Liver (tissue), 9 donors: ENCODE results near the gene FOXO1. TPM values are rescaled to one million over a fixed set of nuclear protein-coding genes. Genes with fewer than 3 reads are reported as not detected.

Source experiments
- DNase-seq: peaks from one replicate; pipeline ENCODE4 v3.0.0-alpha.2; 2017; ENCODE audit warnings: low spot score
- H3K27ac ChIP-seq, 2 donors: one replicate each; pipeline ENCODE4 v1.7.0; 2013; ENCODE audit warnings: inconsistent platforms in 2 of 2, low read length in 2 of 2, control low read depth in 1 of 2, low read depth in 1 of 2, mild to moderate bottlenecking in 1 of 2
- H3K27me3 ChIP-seq, 4 donors: one replicate each; pipeline versions ENCODE4 v1.6.1 to v1.7.0; 2013; ENCODE audit warnings: low read length in 3 of 4, inconsistent platforms in 1 of 4, mild to moderate bottlenecking in 1 of 4, moderate library complexity in 1 of 4; ENCODE audit not compliant: control insufficient read depth in 4 of 4, insufficient read depth in 4 of 4
- H3K36me3 ChIP-seq, 4 donors: one replicate each; pipeline versions ENCODE4 v1.6.1 to v1.7.0; 2013; ENCODE audit warnings: low read length in 3 of 4, mild to moderate bottlenecking in 3 of 4, low read depth in 1 of 4, moderate library complexity in 1 of 4; ENCODE audit not compliant: control insufficient read depth in 4 of 4, insufficient read depth in 3 of 4
- H3K4me1 ChIP-seq, 4 donors: one replicate each; pipeline versions ENCODE4 v1.6.1 to v1.7.0; 2013; ENCODE audit warnings: low read length in 3 of 4, mild to moderate bottlenecking in 3 of 4, moderate library complexity in 1 of 4; ENCODE audit not compliant: control insufficient read depth in 4 of 4, insufficient read depth in 4 of 4
- H3K4me3 ChIP-seq, 3 donors: one replicate each; pipeline versions ENCODE4 v1.6.1 to v1.7.0; 2013; ENCODE audit warnings: low read length in 3 of 3, control low read depth in 1 of 3, low read depth in 1 of 3, mild to moderate bottlenecking in 1 of 3
- H3K9ac ChIP-seq, 2 donors: one replicate each; pipeline ENCODE4 v1.7.0; 2013; ENCODE audit warnings: low read length in 2 of 2, mild to moderate bottlenecking in 2 of 2, moderate library complexity in 2 of 2, control low read depth in 1 of 2, low read depth in 1 of 2
- H3K9me3 ChIP-seq, 4 donors: one replicate each; pipeline versions ENCODE4 v1.6.1 to v1.7.0; 2013; ENCODE audit warnings: low read length in 3 of 4; ENCODE audit not compliant: control insufficient read depth in 4 of 4
- ATF3 ChIP-seq: IDR thresholded peaks from 2 replicates; pipeline ENCODE4 v1.6.1; 2016; ENCODE audit warnings: antibody characterized with exemption
- CTCF ChIP-seq: fragments of 150-350 bp; IDR thresholded peaks from 2 replicates; pipeline ENCODE4 v1.5.1; 2017; ENCODE audit warnings: improper control_type of control experiment, low read depth, low read length; ENCODE audit not compliant: missing input control
- FOXA2 ChIP-seq: IDR thresholded peaks from 2 replicates; pipeline ENCODE4 v1.6.1; 2016; ENCODE audit warnings: antibody characterized with exemption
- GABPA ChIP-seq, 2 donors: IDR thresholded peaks in 1 of 2; conservative IDR thresholded peaks in 1 of 2; 2 replicates each; pipeline ENCODE4 v1.6.1; 2016; ENCODE audit warnings: antibody characterized with exemption in 2 of 2, mild to moderate bottlenecking in 1 of 2, moderate library complexity in 1 of 2
- HNF4A ChIP-seq, 2 donors: conservative IDR thresholded peaks; 2 replicates each; pipeline ENCODE4 v1.6.1; 2016; ENCODE audit warnings: antibody characterized with exemption in 2 of 2, mild to moderate bottlenecking in 2 of 2
- JUND ChIP-seq, 2 donors: IDR thresholded peaks; 2 replicates each; pipeline ENCODE4 v1.6.1; 2016; ENCODE audit warnings: antibody characterized with exemption in 2 of 2
- MAX ChIP-seq: IDR thresholded peaks from 2 replicates; pipeline ENCODE4 v1.6.1; 2016; ENCODE audit warnings: antibody characterized with exemption
- RAD21 ChIP-seq, 2 donors: IDR thresholded peaks; 2 replicates each; pipeline ENCODE4 v1.6.1; 2016; ENCODE audit warnings: antibody characterized with exemption in 2 of 2, mild to moderate bottlenecking in 2 of 2
- RXRA ChIP-seq, 2 donors: IDR thresholded peaks; 2 replicates each; pipeline ENCODE4 v1.6.1; 2017 to 2018; ENCODE audit warnings: antibody characterized with exemption in 2 of 2, mild to moderate bottlenecking in 1 of 2
- SP1 ChIP-seq: IDR thresholded peaks from 2 replicates; pipeline ENCODE4 v1.6.1; 2018; ENCODE audit warnings: antibody characterized with exemption, mild to moderate bottlenecking
- ZBTB33 ChIP-seq: IDR thresholded peaks from 2 replicates; pipeline ENCODE4 v1.6.1; 2016; ENCODE audit warnings: antibody characterized with exemption
- WGBS: extraction: QIAGEN DNeasy Blood & Tissue Kit; methylation state at CpG from one replicate; pipeline ENCODE4 v1.1.7; 2013; 5-methylcytosine and 5-hydroxymethylcytosine counted together
- polyA plus RNA-seq, 2 donors: library from polyadenylated mRNA; stranded (reverse) in 1 of 2; unstranded in 1 of 2; fragments of 200-250 nt in 1 of 2; fragments of >200 nt in 1 of 2; fragmentation: Nextera tagmentation in 1 of 2; extraction: Ambion mirVana in 1 of 2; gene quantifications; one replicate each; pipeline versions ENCODE4 v1.2.1 to v1.2.3, GENCODE V29; 2013 to 2015
- total RNA-seq, 2 donors: library from RNA; depleted of rRNA; stranded (reverse); fragments of >200 nt; gene quantifications; one replicate each; pipeline ENCODE4 v1.2.3, GENCODE V29; 2014
- donor health status: healthy.
- donor health status: healthy.
- donor health status: healthy.
- donor health status: healthy.
- donor health status: healthy.

Gene FOXO1
- total and polyA plus RNA-seq, 4 donors = 5.4 to 23.6 (median 8.6) TPM

GRCh38 chr13:40679480-40679985 lies 13.1 kb upstream of the FOXO1 start:
- no peaks in the 10 kb centered on the region for H3K9me3 ChIP-seq
- H3K9ac ChIP-seq = no peak overlapping the region
- TF ChIP-seq GABPA (IDR thresholded peaks at IDR 0.05 in 1 of 2, conservative IDR thresholded peaks at IDR 0.05 in 1 of 2) = no peak
- TF ChIP-seq ZBTB33 = no peak
- no peak for TF ChIP-seq HNF4A (conservative IDR thresholded peaks at IDR 0.05)
- WGBS = 95% methylated on average over 6 of the region's 6 CpGs
- no peaks in the 10 kb centered on the region for H3K27me3 ChIP-seq
- no peaks in the 10 kb centered on the region for H3K4me1 ChIP-seq
- no peak for DNase-seq
- no peak overlapping the region for H3K27ac ChIP-seq
- no peak overlapping the region for H3K4me3 ChIP-seq
- H3K36me3 ChIP-seq = no peaks in the 10 kb centered on the region

- no peaks in the 10 kb centered on the region for H3K9me3 ChIP-seq
- 68% methylated on average over 4 of the region's 4 CpGs for WGBS
- no peak for DNase-seq
These were observed 10.6 kb upstream of the FOXO1 start for GRCh38 chr13:40677064-40677463.

GRCh38 chr13:40676007-40676406 lies 9.6 kb upstream of the FOXO1 start:
- 81% methylated on average over 2 of the region's 2 CpGs for WGBS
- H3K27me3 ChIP-seq = no peaks in the 10 kb centered on the region

More at GRCh38 chr13:40677064-40677463, 10.6 kb upstream of the FOXO1 start:
- no peak overlapping the region for H3K9ac ChIP-seq
- H3K27me3 ChIP-seq = no peaks in the 10 kb centered on the region
- H3K4me1 ChIP-seq = no peaks in the 10 kb centered on the region
- no peak overlapping the region for H3K27ac ChIP-seq
- H3K4me3 ChIP-seq = no peak overlapping the region
- no peak for TF ChIP-seq ATF3
- no peak for TF ChIP-seq HNF4A (conservative IDR thresholded peaks at IDR 0.05)
- no peak for TF ChIP-seq FOXA2
- no peak for TF ChIP-seq RXRA (IDR thresholded peaks at IDR 0.05)
- no peak for TF ChIP-seq SP1
- no peak for TF ChIP-seq CTCF
- TF ChIP-seq RAD21 (IDR thresholded peaks at IDR 0.05) = no peak
- TF ChIP-seq MAX = no peak
- H3K36me3 ChIP-seq = no peaks in the 10 kb centered on the region

More at GRCh38 chr13:40676007-40676406, 9.6 kb upstream of the FOXO1 start:
- no peak overlapping the region for H3K4me3 ChIP-seq
- H3K36me3 ChIP-seq = no peaks in the 10 kb centered on the region
- H3K9ac ChIP-seq = no peak overlapping the region
- no peak overlapping the region for H3K27ac ChIP-seq
- no peaks in the 10 kb centered on the region for H3K9me3 ChIP-seq
- TF ChIP-seq ZBTB33 (no peak), JUND (IDR thresholded peaks at IDR 0.05) (no peak)
- H3K4me1 ChIP-seq = no peaks in the 10 kb centered on the region
- no peak for DNase-seq
